ENCODE data around the gene AP2B1. TPM values are rescaled to one million over a fixed set of nuclear protein-coding genes. Genes with fewer than 3 reads are reported as not detected.

The AP2B1 gene
- total and polyA plus RNA-seq, 4 donors, result 8.7 to 55.6 (median 22.3) TPM

- DNase-seq (ENCODE audit: low spot score), result no peak
- no peak overlapping the region for H3K9ac ChIP-seq (ENCODE audit: low read depth in 1 of 2, low read length in 2 of 2)
- H3K4me3 ChIP-seq (ENCODE audit: low read depth in 1 of 3, low read length in 3 of 3), result no peak overlapping the region
- no peak for TF ChIP-seq REST (IDR thresholded peaks at IDR 0.05)
- H3K36me3 ChIP-seq (ENCODE audit: control insufficient read depth in 4 of 4, insufficient read depth in 3 of 4, low read depth in 1 of 4, low read length in 3 of 4), result peaks cover 0 to 21% (median 7%) of the 10 kb centered on the region in 4 donors
- no peaks in the 10 kb centered on the region for H3K4me1 ChIP-seq (ENCODE audit: control insufficient read depth in 4 of 4, insufficient read depth in 4 of 4, low read length in 3 of 4)
- H3K27ac ChIP-seq (ENCODE audit: low read depth in 1 of 2, low read length in 2 of 2), result no peak overlapping the region
- 67% methylated on average over 2 of the region's 2 CpGs for WGBS
- no peaks in the 10 kb centered on the region for H3K27me3 ChIP-seq (ENCODE audit: control insufficient read depth in 4 of 4, insufficient read depth in 4 of 4, low read length in 3 of 4)
- H3K9me3 ChIP-seq (ENCODE audit: control insufficient read depth in 4 of 4, low read length in 3 of 4), result no peaks in the 10 kb centered on the region
Observed at GRCh38 chr17:35695613-35696012, 108.5 kb downstream of the AP2B1 start.

GRCh38 chr17:35698800-35699199, 111.7 kb downstream of the AP2B1 start:
- H3K4me1 ChIP-seq (ENCODE audit: control insufficient read depth in 4 of 4, insufficient read depth in 4 of 4, low read length in 3 of 4), result no peaks in the 10 kb centered on the region
- TF ChIP-seq EGR1 (IDR thresholded peaks at IDR 0.05; ENCODE audit: low read depth in 2 of 2) (no peak), RXRA (IDR thresholded peaks at IDR 0.05) (no peak), TAF1 (conservative IDR thresholded peaks at IDR 0.05) (no peak)
- no peaks in the 10 kb centered on the region for H3K27me3 ChIP-seq (ENCODE audit: control insufficient read depth in 4 of 4, insufficient read depth in 4 of 4, low read length in 3 of 4)
- H3K9me3 ChIP-seq (ENCODE audit: control insufficient read depth in 4 of 4, low read length in 3 of 4), result no peaks in the 10 kb centered on the region
- WGBS, result 99% methylated on average over 2 of the region's 2 CpGs
- no peak overlapping the region for H3K27ac ChIP-seq (ENCODE audit: low read depth in 1 of 2, low read length in 2 of 2)
- DNase-seq (ENCODE audit: low spot score), result no peak
- H3K4me3 ChIP-seq (ENCODE audit: low read depth in 1 of 3, low read length in 3 of 3), result no peak overlapping the region
- H3K36me3 ChIP-seq (ENCODE audit: control insufficient read depth in 4 of 4, insufficient read depth in 3 of 4, low read depth in 1 of 4, low read length in 3 of 4), result peaks cover 0 to 9% (median 4%) of the 10 kb centered on the region in 4 donors
- no peak overlapping the region for H3K9ac ChIP-seq (ENCODE audit: low read depth in 1 of 2, low read length in 2 of 2)

GRCh38 chr17:35700150-35700549, 113.0 kb downstream of the AP2B1 start:
- no peaks in the 10 kb centered on the region for H3K4me1 ChIP-seq (ENCODE audit: control insufficient read depth in 4 of 4, insufficient read depth in 4 of 4, low read length in 3 of 4)
- WGBS, result 93% methylated on average over 6 of the region's 6 CpGs
- no peak for TF ChIP-seq TAF1 (conservative IDR thresholded peaks at IDR 0.05)
- TF ChIP-seq JUND (IDR thresholded peaks at IDR 0.05), result no peak
- TF ChIP-seq ATF3 (IDR thresholded peaks at IDR 0.05), result no peak
- no peak for TF ChIP-seq SP1 (IDR thresholded peaks at IDR 0.05)
- no peak for TF ChIP-seq MAX (IDR thresholded peaks at IDR 0.05)
- no peak for TF ChIP-seq YY1 (IDR thresholded peaks at IDR 0.05)
- no peak for TF ChIP-seq ZBTB33 (IDR thresholded peaks at IDR 0.05)
- TF ChIP-seq HNF4G (IDR thresholded peaks at IDR 0.05), result no peak
- no peak for TF ChIP-seq REST (IDR thresholded peaks at IDR 0.05)
- no peak for TF ChIP-seq FOXA1 (IDR thresholded peaks at IDR 0.05)
- TF ChIP-seq EGR1 (IDR thresholded peaks at IDR 0.05; ENCODE audit: low read depth in 2 of 2), result no peak
- TF ChIP-seq HNF4A (conservative IDR thresholded peaks at IDR 0.05), result no peak
- H3K36me3 ChIP-seq (ENCODE audit: control insufficient read depth in 4 of 4, insufficient read depth in 3 of 4, low read depth in 1 of 4, low read length in 3 of 4), result peaks cover 0 to 6% (median under 1%) of the 10 kb centered on the region in 4 donors
- H3K27me3 ChIP-seq (ENCODE audit: control insufficient read depth in 4 of 4, insufficient read depth in 4 of 4, low read length in 3 of 4), result no peaks in the 10 kb centered on the region
- H3K4me3 ChIP-seq (ENCODE audit: low read depth in 1 of 3, low read length in 3 of 3), result no peak overlapping the region
- no peak for DNase-seq (ENCODE audit: low spot score)
- H3K9ac ChIP-seq (ENCODE audit: low read depth in 1 of 2, low read length in 2 of 2), result no peak overlapping the region
- no peaks in the 10 kb centered on the region for H3K9me3 ChIP-seq (ENCODE audit: control insufficient read depth in 4 of 4, low read length in 3 of 4)
- no peak overlapping the region for H3K27ac ChIP-seq (ENCODE audit: low read depth in 1 of 2, low read length in 2 of 2)

Measured in liver (tissue), 9 donors.